HCT116 (cell line): ENCODE results near the gene CAMSAP1. TPM values are rescaled to one million over a fixed set of nuclear protein-coding genes. Genes with fewer than 3 reads are reported as not detected.

ENCODE experiments used
- ATAC-seq: fragments of 200-7000 bp; cut with Tn5 transposase; 2 replicates; pipeline ENCODE4 v1.9.1; 2020; ENCODE audit warnings: mild to moderate bottlenecking, moderate library complexity
- BruUV-seq: library from RNA; stranded (reverse); fragments of 400-500 nt; replicated peaks from 2 replicates; lab custom pipeline; 2021; lab: Mats Ljungman, UMichigan
- CTCF ChIA-PET: fragments of 300-600 bp; sonication (Branson Sonifier 250); formaldehyde crosslinking; loops from one replicate; lab custom pipeline; 2021; ENCODE audit warnings: antibody characterized with exemption; lab: Charles Lee
- POLR2A ChIA-PET: fragments of 300-600, 350-600 bp; sonication (Branson Sonifier 250); formaldehyde crosslinking; loops from one replicate; lab custom pipeline; 2021; ENCODE audit warnings: antibody characterized with exemption; lab: Charles Lee
- RAD21 ChIA-PET, 2 experiments: fragments of 300-600 bp; sonication (Branson Sonifier 250); formaldehyde crosslinking; loops; one replicate each; lab custom pipeline; 2023; ENCODE audit warnings: low total read pairs in 2 of 2; ENCODE audit not compliant: uncharacterized antibody in 2 of 2, unreplicated experiment in 2 of 2, low non-redundant PET in 1 of 2; lab: Charles Lee
- DNase-seq: peaks from one replicate; pipeline ENCODE4 v3.0.0-alpha.2; 2010; ENCODE audit warnings: low read depth, low spot score
- H2AFZ ChIP-seq: fragments of 200-600 bp; shearing (Covaris generic), sonication (generic); 2 replicates; pipeline ENCODE4 v1.6.1; 2017; ENCODE audit warnings: low read depth, mixed run types, mixed read lengths, antibody characterized with exemption, low read length; ENCODE audit not compliant: poor library complexity, severe bottlenecking
- H3K27ac ChIP-seq: 2 replicates; pipeline ENCODE4 v1.5.1; 2012; ENCODE audit warnings: low read depth, low read length
- H3K27me3 ChIP-seq: fragments of 200-600 bp; sonication (generic); 2 replicates; pipeline ENCODE4 v1.6.1; 2016; ENCODE audit warnings: mixed run types, low read length, mixed read lengths; ENCODE audit not compliant: insufficient read depth
- H3K36me3 ChIP-seq, 2 experiments: fragments of 200-500 bp in 1 of 2; fragments of 200-600 bp in 1 of 2; sonication (Bioruptor generic) in 1 of 2; sonication (generic) in 1 of 2; 2 replicates each; pipeline versions ENCODE4 v1.5.1 to v1.6.1; 2014 to 2016; ENCODE audit warnings: low read length in 2 of 2, inconsistent platforms in 1 of 2, mixed read lengths in 1 of 2, mixed run types in 1 of 2; ENCODE audit not compliant: insufficient read depth in 2 of 2, control insufficient read depth in 1 of 2
- H3K4me1 ChIP-seq, 2 experiments: fragments of 200-600 bp in 1 of 2; sonication (generic) in 1 of 2; 2 replicates each; pipeline versions ENCODE4 v1.5.1 to v1.6.1; 2012 to 2017; ENCODE audit warnings: low read length in 2 of 2, inconsistent platforms in 1 of 2, mild to moderate bottlenecking in 1 of 2, mixed read lengths in 1 of 2, mixed run types in 1 of 2, moderate library complexity in 1 of 2; ENCODE audit not compliant: insufficient read depth in 2 of 2, control insufficient read depth in 1 of 2
- H3K4me2 ChIP-seq: fragments of 200-600 bp; sonication (generic); 2 replicates; pipeline ENCODE4 v1.6.1; 2017; ENCODE audit warnings: mixed run types, low read length, mixed read lengths
- H3K4me3 ChIP-seq, 2 experiments: fragments of 200-600 bp in 1 of 2; sonication (generic) in 1 of 2; replicated peaks in 1 of 2; 2 replicates each; pipeline ENCODE4 v1.5.1; 2011 to 2016; ENCODE audit warnings: low read length in 2 of 2, control low read depth in 1 of 2, low read depth in 1 of 2, mild to moderate bottlenecking in 1 of 2, mixed read lengths in 1 of 2, mixed run types in 1 of 2
- H3K79me2 ChIP-seq: fragments of 200-600 bp; sonication (generic); 2 replicates; pipeline ENCODE4 v1.6.1; 2017; ENCODE audit warnings: mild to moderate bottlenecking, mixed run types, low read length, moderate library complexity, mixed read lengths; ENCODE audit not compliant: insufficient read depth
- H3K9ac ChIP-seq: fragments of 200-600 bp; sonication (generic); 2 replicates; pipeline ENCODE4 v1.6.1; 2016; ENCODE audit warnings: low read length, mixed read lengths
- H3K9me2 ChIP-seq: fragments of 200-600 bp; sonication (generic), shearing (Covaris generic); 2 replicates; pipeline ENCODE4 v1.6.1; 2017; ENCODE audit warnings: mixed run types, mild to moderate bottlenecking, moderate library complexity; ENCODE audit not compliant: insufficient read depth
- H3K9me3 ChIP-seq, 2 experiments: fragments of 200-500 bp in 1 of 2; fragments of 200-600 bp in 1 of 2; sonication (Bioruptor generic) in 1 of 2; sonication (generic) in 1 of 2; 2 replicates each; pipeline ENCODE4 v1.6.1; 2014 to 2017; ENCODE audit warnings: low read length in 2 of 2, mixed read lengths in 2 of 2, inconsistent platforms in 1 of 2, low read depth in 1 of 2, mild to moderate bottlenecking in 1 of 2, mixed run types in 1 of 2, moderate library complexity in 1 of 2; ENCODE audit not compliant: control insufficient read depth in 1 of 2, insufficient read depth in 1 of 2
- H4K20me1 ChIP-seq: fragments of 200-600 bp; sonication (generic), shearing (Covaris generic); 2 replicates; pipeline ENCODE4 v1.6.1; 2017; ENCODE audit warnings: mixed run types, mild to moderate bottlenecking, moderate library complexity; ENCODE audit not compliant: insufficient read depth
- CBX3 ChIP-seq: IDR thresholded peaks from 2 replicates; pipeline ENCODE4 v1.6.1; 2012; ENCODE audit warnings: low read depth
- EGR1 ChIP-seq: IDR thresholded peaks from 2 replicates; pipeline ENCODE4 v1.6.1; 2012; ENCODE audit warnings: low read depth
- ELF1 ChIP-seq: IDR thresholded peaks from 2 replicates; pipeline ENCODE4 v1.6.1; 2012; ENCODE audit warnings: low read depth, borderline replicate concordance
- JUND ChIP-seq: IDR thresholded peaks from 2 replicates; pipeline ENCODE4 v1.6.1; 2012
- POLR2A ChIP-seq: IDR thresholded peaks from 2 replicates; pipeline ENCODE4 v1.7.0; 2011; ENCODE audit warnings: borderline replicate concordance; ENCODE audit not compliant: insufficient read depth, insufficient read length; ENCODE audit errors: extremely low read depth
- POLR2AphosphoS5 ChIP-seq: IDR thresholded peaks from 2 replicates; pipeline ENCODE4 v1.6.1; 2011; ENCODE audit warnings: mild to moderate bottlenecking, low read depth, low read length, moderate library complexity
- SIN3A ChIP-seq: IDR thresholded peaks from 2 replicates; pipeline ENCODE4 v1.6.1; 2012; ENCODE audit warnings: low read depth
- SP1 ChIP-seq: IDR thresholded peaks from 2 replicates; pipeline ENCODE4 v1.6.1; 2012; ENCODE audit warnings: low read depth
- ZNF274 ChIP-seq: fragments of 200-500 bp; sonication (Bioruptor generic); IDR thresholded peaks from 2 replicates; pipeline ENCODE4 v1.6.1; 2014; ENCODE audit warnings: mild to moderate bottlenecking, low read depth, low read length, inconsistent platforms
- intact Hi-C: fragments of 100-400 bp; cut with micrococcal nuclease; formaldehyde crosslinking; loops from 2 replicates; pipeline ENCODE4 v1.10.0; 2022
- total RNA-seq: library from RNA; stranded (reverse); gene quantifications from one replicate; pipeline ENCODE4 v1.2.1, GENCODE V29; 2021; ENCODE audit not compliant: unreplicated experiment

Gene CAMSAP1
- total RNA-seq, 1 experiment from 2014 or later = 33.1 TPM

GRCh38 chr9:135791431-135792267, 115.7 kb downstream of the CAMSAP1 start:
- no peaks in the 10 kb centered on the region for H3K4me1 ChIP-seq
- H3K4me2 ChIP-seq = no peak overlapping the region
- RAD21 ChIA-PET = no interaction called here
- intact Hi-C loops = no loop called here
- H3K27me3 ChIP-seq = no peaks in the 10 kb centered on the region
- no TSS peak for BruUV-seq
- TF ChIP-seq JUND = no peak
- no peak for TF ChIP-seq ELF1
- no peaks in the 10 kb centered on the region for H3K79me2 ChIP-seq
- H2AFZ ChIP-seq = no peak overlapping the region
- no peak overlapping the region for H3K4me3 ChIP-seq
- H3K36me3 ChIP-seq = no peaks in the 10 kb centered on the region
- H3K27ac ChIP-seq = no peak overlapping the region
- H3K9ac ChIP-seq = no peak overlapping the region
- no peaks in the 10 kb centered on the region for H3K9me3 ChIP-seq
- CTCF ChIA-PET = no interaction called here
- DNase-seq = no peak
- H4K20me1 ChIP-seq = no peaks in the 10 kb centered on the region
- POLR2A ChIA-PET = no interaction called here
- ATAC-seq = no peak
- no peaks in the 10 kb centered on the region for H3K9me2 ChIP-seq

- H4K20me1 ChIP-seq = no peaks in the 10 kb centered on the region
- no peak overlapping the region for H3K4me2 ChIP-seq
- TF ChIP-seq POLR2A (no peak), EGR1 (no peak), ZNF274 (no peak), CBX3 (no peak), POLR2AphosphoS5 (no peak), SIN3A (no peak), SP1 (no peak)
- TF ChIP-seq, all 23 proteins: peak for 0
- BruUV-seq = no TSS peak
- intact Hi-C loops = no loop called here
- Histone ChIP-seq H3K9me3 (no peaks in the 10 kb centered on the region), H3K27me3 (no peaks in the 10 kb centered on the region), H3K36me3 (no peaks in the 10 kb centered on the region), H3K4me1 (no peaks in the 10 kb centered on the region), H3K4me3 (no peak overlapping the region), H3K79me2 (no peaks in the 10 kb centered on the region), H3K27ac (no peak overlapping the region), H3K9ac (no peak overlapping the region), H2AFZ (no peak overlapping the region), H3K9me2 (no peaks in the 10 kb centered on the region)
- DNase-seq (no peak), ATAC-seq (no peak; the same call in 1 of the 2 replicates)
- POLR2A ChIA-PET = no interaction called here
- RAD21 ChIA-PET = no interaction called here
- CTCF ChIA-PET = no interaction called here
Measured at GRCh38 chr9:135790850-135791249, 116.5 kb downstream of the CAMSAP1 start.
